ENCODE results near the gene CACNA1E. TPM values are rescaled to one million over a fixed set of nuclear protein-coding genes. Genes with fewer than 3 reads are reported as not detected.

CACNA1E gene
- not detected in 2 replicates for total RNA-seq (2014; rRNA removed; shearing (Covaris generic))

- DNase-seq (ENCODE audit: low spot score) = no peak
Measured at GRCh38 chr1:181483285-181484195, at the start of gene CACNA1E. Gene CACNA1E (plus strand): TSS chr1:181483517. CDS start chr1:181483745, 228 bp downstream.

DNA sequence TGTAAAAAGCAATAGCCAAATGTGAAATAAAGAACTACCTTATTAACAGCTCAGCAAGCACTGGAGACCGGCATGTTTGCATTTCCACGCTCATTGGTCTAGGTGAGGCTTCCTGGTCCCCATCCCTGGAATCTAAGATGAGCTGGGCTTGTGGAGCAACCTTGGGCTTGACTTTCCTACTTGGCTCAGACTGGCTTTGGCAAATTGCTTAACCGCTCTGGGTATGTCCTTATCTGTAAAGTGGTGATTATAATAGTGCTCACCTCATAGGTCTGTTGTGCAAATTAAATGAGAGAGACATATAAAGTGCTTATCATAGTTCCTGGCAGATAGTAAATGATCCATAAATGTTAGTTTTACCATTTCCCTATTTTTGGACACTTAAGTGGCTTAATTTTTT, 49.4 kb upstream of the CACNA1E start:
- no peak for DNase-seq (ENCODE audit: low spot score)

GRCh38 chr1:181438013-181438412, 45.3 kb upstream of the CACNA1E start:
- DNase-seq (ENCODE audit: low spot score) = no peak

- DNase-seq (ENCODE audit: low spot score) = no peak
Measured at GRCh38 chr1:181440510-181440909, 42.8 kb upstream of the CACNA1E start.

DNA sequence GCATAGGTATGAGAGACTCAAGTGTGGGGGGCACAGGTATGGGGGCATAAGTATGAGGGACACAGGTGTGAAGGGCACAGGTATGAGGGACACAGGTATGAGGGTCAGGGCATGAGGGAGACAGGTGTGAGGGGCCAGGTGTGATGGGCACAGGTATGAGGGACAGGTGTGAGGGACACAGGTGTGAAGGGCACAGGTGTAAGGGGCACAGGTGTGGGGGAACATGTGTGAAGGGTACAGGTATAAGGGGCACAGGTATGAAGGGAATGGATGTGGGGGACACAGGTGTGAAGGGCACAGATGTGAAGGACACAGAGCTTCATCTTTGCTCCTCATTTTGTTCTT, 41.2 kb upstream of the CACNA1E start:
- DNase-seq (ENCODE audit: low spot score) = no peak

DNA sequence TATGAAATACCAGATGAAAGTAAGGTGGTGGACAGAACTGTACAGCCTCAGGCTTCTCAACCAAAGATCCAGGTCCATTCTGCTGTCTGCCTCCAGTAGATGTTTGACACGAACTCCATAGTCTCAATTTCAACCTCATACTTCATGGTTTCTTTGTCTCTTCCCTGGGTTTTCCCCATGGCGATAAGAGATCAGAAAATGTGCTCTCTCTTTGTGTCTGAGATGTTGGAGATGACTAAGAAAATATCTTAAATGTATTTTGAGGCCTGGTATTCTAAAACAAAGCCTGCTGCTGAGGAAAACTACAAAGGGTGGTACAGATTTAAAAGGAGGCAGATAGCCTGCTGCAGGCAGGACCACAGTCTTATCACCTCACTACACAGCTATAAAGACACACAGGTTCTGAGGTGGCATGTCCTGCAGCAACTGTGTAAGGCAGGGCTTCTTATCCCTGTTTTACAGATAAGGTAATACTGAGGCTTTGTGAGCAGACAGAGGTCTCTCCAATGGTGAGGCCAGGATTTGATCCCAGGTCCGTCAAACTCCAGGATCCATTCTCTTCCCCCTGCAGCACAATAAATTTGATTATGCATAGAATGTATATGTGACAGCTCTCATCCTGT, 40.0 kb upstream of the CACNA1E start:
- no peak for DNase-seq (ENCODE audit: low spot score)

- no peak for DNase-seq (ENCODE audit: low spot score)
Measured at GRCh38 chr1:181445436-181445835, 37.9 kb upstream of the CACNA1E start.

DNA sequence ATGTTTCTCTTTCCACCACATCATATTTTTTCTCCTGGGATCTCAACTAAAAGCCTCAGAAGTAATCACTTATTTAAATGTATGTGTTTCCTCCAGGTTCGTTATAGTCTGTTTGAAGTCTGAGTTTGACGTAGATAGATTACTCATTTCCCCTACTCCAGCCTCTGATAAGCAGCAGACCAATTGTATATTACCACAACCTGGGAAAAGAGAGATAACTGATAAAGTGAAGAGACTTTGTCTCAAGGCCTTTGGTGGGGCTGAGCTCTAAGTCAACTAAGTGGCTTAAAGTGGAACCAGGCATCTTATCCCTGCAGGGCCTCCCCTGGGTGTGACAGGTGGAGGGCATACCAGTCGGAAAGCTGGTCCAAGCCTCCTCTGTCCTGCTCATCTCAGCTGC, 34.9 kb upstream of the CACNA1E start:
- DNase-seq (ENCODE audit: low spot score) = no peak

- DNase-seq (ENCODE audit: low spot score) = no peak
Measured at GRCh38 chr1:181451661-181452230, 31.6 kb upstream of the CACNA1E start.

- DNase-seq (ENCODE audit: low spot score) = no peak
Measured at GRCh38 chr1:181452746-181453145, 30.6 kb upstream of the CACNA1E start.

DNA sequence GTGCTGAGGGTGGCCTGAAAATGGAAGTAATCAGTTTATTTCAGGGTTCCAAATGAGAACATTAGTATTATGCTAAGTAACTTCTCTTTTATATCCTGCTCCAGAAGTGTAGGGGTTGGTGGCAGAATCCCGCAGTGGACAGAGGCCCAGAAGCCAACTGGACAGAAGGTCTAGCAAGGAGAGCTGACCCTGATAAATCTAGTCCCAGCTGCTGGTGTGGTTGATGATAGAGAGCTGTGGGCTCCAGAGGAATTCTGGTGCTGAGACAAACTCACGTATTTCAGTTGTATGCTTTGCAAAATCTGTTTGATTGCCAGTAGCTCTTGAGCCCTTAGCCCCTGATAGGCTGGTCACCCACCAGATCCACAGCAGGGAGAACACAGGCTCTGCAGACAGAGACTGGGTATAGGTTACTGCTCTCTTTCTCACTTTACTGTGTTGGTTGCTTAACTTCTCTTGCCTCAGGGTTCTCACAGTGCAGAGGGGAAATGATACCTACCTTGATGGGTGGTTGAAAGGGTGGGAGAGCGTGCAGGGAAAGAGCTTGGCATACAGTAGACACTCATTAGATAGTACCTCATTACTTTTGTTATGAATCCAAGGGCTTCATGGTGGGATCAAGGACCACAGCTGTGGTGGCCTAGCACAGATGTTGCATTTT, 29.6 kb upstream of the CACNA1E start:
- DNase-seq (ENCODE audit: low spot score) = no peak

DNA sequence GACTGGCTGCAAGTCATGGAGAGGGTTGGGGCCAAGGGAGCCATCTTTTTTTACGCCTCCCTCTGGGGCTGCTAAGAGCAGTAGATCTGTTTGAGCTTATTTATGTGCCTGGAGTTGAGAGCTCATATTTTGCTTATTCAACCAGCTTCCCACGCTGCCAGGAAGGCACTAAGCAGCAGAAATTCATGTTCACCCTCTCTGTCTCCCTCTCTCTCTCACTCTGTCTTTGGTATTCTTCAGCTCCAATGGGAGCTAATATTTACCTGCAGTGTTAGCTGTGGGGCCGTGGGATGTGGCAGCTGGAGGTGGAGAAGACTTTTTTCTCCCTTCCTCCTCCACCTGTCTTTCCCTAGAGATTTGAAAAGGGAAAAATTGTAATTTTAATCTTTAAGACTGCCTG, 26.8 kb upstream of the CACNA1E start:
- no peak for DNase-seq (ENCODE audit: low spot score)

DNA sequence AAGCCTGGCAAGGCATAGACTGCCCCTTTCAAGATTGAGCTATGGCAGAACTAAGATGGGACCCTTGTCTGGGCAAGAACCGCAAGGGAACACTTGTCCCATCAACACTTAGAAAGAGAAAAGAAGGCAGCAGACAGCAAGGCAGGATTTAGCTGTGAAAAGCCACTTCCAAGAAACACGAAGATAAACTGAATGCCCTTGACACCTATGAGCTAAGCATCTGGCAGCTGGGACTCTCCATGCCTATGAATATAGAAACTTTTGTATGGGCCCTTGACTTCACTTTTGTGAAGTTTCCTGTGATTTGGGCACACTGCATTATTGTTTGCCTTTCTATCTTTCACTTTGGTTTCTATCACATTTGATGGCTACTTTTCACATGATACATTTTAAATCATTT, 24.9 kb upstream of the CACNA1E start:
- no peak for DNase-seq (ENCODE audit: low spot score)

DNA sequence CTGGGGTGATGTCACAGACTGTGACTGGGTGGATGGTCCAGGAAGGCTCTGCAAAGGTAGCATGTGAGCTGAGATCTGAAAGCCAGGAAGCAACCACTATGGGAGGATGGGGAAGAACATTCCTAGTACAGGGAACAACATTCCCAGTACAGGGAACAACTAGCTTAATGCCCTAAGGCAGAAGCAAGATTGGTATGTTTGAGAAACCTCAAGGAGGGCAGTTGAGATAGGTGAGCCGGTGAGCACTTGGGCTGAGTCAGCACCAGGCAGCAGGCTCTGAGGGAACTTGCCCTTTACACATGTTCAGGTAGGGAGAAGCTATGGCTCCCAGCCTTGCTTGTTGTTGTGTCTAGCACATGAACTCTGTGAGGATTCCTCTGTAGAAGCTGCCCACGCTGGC, 24.2 kb upstream of the CACNA1E start:
- DNase-seq (ENCODE audit: low spot score) = no peak

DNA sequence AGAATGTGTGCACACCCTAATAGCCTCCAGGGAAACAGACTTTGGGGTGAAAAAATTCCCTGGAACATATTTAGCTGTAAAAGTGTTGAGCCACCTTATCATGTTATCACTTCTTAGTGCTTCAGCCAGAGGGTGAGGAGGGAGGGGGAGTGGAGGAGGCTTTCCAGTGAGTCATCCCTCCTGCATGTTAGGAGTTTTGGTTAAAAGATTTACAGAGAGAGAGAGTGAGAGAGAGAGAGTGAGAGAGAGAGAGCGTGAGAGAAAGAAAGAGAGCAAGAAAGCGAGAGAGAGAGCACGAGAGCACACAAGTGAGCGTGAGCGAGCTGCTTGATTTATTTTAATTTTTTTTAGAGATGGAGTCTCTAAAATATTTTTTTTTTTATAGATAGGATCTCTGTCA, 13.5 kb upstream of the CACNA1E start:
- DNase-seq (ENCODE audit: low spot score) = peak; percentile 91

DNA sequence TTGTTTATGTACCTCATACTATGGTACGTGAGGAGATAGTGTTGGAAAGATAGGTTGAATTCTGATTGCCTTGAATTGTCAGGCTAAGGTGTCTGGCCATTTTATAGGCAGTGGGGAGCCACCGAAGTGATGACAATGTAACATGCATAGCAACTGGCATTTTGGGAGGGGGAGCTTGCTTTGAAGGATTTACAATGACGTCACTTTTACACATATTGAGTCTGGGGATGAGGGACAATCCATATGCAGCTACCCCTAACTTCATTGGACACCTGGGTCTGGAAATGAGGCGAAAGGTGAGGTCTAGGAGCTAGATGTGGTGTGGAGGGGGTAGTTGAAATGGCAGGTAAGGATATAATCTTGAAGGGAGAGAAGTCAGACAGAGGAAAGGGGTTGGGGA, 7.7 kb upstream of the CACNA1E start:
- no peak for DNase-seq (ENCODE audit: low spot score)

DNA sequence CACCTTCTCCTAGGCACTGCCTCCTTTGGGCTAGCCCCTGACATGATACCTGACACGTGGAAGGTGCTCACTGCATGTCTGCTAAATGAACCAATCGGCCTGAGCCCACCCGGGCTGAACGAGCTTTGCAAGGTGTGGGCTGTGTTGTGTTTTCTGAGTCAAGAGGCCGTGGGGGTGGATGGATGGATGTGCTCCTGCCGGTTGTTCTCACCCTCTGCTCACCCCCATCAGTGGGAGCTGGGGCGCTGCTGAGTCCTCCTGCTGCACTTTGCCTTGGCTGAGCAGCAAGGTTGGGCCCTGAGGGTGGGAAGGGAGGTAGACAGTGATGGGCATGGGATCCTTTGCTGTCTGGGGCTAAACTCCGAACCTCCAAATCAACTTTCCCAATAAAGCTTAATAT, 6.7 kb upstream of the CACNA1E start:
- no peak for DNase-seq (ENCODE audit: low spot score)

- no peak for DNase-seq (ENCODE audit: low spot score)
Measured at GRCh38 chr1:181478306-181478705, 5.0 kb upstream of the CACNA1E start.

GRCh38 chr1:181479137-181479745, 4.1 kb upstream of the CACNA1E start:
- peak; percentile 52 for DNase-seq (ENCODE audit: low spot score)

DNA sequence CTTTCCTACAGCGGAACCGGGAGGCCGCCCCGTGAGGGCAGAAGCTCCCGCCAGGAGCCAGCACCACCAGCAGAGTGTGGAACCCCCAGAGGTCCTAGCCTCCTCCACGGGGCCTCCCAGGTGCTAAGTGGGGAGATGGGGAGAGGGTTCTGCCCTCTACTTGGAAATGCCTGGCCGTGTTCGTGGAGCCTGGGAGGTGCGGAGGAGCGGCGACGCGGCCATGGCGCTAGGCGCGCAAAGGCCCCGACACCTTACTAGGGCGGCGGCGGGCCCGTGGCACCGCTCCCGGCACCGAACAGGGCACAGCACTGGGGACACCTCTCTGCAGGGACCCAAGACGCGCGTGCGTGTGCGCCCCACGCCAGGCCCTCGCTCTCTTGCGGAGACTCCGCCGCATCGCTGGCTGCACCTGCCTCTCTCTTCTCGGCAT, 1.3 kb upstream of the CACNA1E start:
- DNase-seq (ENCODE audit: low spot score) = no peak

DNA sequence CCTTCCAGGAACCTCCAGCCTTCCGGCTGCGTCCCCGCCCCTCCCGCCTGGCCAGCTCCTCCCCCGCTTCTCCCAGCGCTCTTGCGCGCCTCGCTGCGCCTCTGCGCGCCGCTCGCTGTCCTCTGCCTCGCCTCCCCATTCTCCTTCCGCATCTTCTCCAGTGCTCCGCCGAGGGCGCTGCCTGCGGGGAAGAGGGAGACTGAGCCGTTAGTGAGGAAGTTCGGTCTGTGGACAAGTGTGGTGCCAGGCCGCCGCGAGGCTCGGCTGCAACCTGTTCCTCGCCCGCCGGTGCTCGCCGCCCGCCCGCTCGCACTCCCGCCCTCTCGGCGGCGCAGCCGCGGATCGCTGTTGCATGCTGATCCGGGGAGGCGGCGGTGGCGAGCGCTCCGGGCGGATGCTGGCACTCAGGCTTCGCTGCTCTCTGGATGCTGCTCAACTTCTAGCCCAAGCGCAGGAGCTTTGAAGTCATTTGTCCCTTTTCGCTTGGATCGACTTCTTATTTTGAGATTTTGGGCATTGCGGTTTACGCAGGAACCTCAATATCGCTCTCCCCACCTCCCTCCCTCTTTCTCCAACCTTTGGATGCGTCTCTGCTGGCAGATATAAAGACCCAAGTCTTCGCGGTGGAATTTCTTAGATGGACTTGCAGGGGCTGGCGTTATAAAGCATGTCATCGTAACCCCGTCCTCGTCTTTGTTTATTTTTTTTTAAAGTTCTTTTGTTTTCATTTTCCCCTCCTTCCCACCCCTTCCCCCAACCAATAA, 614 bp upstream of the CACNA1E start:
- no peak for DNase-seq (ENCODE audit: low spot score)

All from A172 (cell line).